HG02798 (cell line): ENCODE measurements around the gene HAVCR1.
"Not testable (repeated sequence)": the region's sequence is repeated elsewhere in the genome, so short reads cannot be mapped to it uniquely, and the experiment has no call there.

Experiments used
- ATAC-seq: cut with Tn5 transposase; IDR thresholded peaks from one replicate; pipeline ENCODE4 v1.9.1; 2021; ENCODE audit warnings: mild to moderate bottlenecking; ENCODE audit not compliant: unreplicated experiment, poor library complexity

The HAVCR1 gene

GRCh38 chr5:157051604-157052245 lies 7.2 kb downstream of the HAVCR1 start:
- no peak for ATAC-seq

- no peak for ATAC-seq
Measured at GRCh38 chr5:157050050-157050449, 8.9 kb downstream of the HAVCR1 start.

- no peak for ATAC-seq
Measured at GRCh38 chr5:157049605-157050004, 9.3 kb downstream of the HAVCR1 start.

- peak; percentile 53 for ATAC-seq
Measured at GRCh38 chr5:157047898-157048297, 11.0 kb downstream of the HAVCR1 start.

- ATAC-seq, result not testable (repeated sequence)
Measured at GRCh38 chr5:157047016-157047415, 11.9 kb downstream of the HAVCR1 start.

- ATAC-seq, result no peak
Measured at GRCh38 chr5:157046041-157046440, 12.9 kb downstream of the HAVCR1 start.

- ATAC-seq, result no peak
Measured at GRCh38 chr5:157045601-157046000, 13.3 kb downstream of the HAVCR1 start.

- ATAC-seq, result peak; percentile 44
Measured at GRCh38 chr5:157038568-157039187, 20.2 kb downstream of the HAVCR1 start.

GRCh38 chr5:157034106-157035072 lies 24.5 kb downstream of the HAVCR1 start:
- ATAC-seq, result not testable (repeated sequence)

GRCh38 chr5:157033071-157033583 lies 25.8 kb downstream of the HAVCR1 start:
- no peak for ATAC-seq

- no peak for ATAC-seq
Measured at GRCh38 chr5:157030692-157031091, 28.2 kb downstream of the HAVCR1 start.

GRCh38 chr5:157029457-157029856 lies 29.5 kb downstream of the HAVCR1 start:
- no peak for ATAC-seq

GRCh38 chr5:157027663-157028062 lies 31.3 kb downstream of the HAVCR1 start:
- ATAC-seq, result peak; percentile 85

- no peak for ATAC-seq
Measured at GRCh38 chr5:157026789-157027424, 32.0 kb downstream of the HAVCR1 start.

GRCh38 chr5:157025093-157025698 lies 33.7 kb downstream of the HAVCR1 start:
- ATAC-seq, result peak; percentile 54

- ATAC-seq, result no peak
Measured at GRCh38 chr5:157024208-157024959, 34.5 kb downstream of the HAVCR1 start.

- ATAC-seq, result no peak
Measured at GRCh38 chr5:157022024-157022423, 36.9 kb downstream of the HAVCR1 start.

GRCh38 chr5:157020511-157021222 lies 38.2 kb downstream of the HAVCR1 start:
- no peak for ATAC-seq

- no peak for ATAC-seq
Measured at GRCh38 chr5:157020002-157020401, 38.9 kb downstream of the HAVCR1 start.
